ENCODE results near the gene SLC22A6.
"Not testable (repeated sequence)": the region's sequence is repeated elsewhere in the genome, so short reads cannot be mapped to it uniquely, and the experiment has no call there.

SLC22A6 gene

GRCh38 chr11:62994775-62995174 lies 10.0 kb upstream of the SLC22A6 start:
- intact Hi-C loops (cut with DNase I), result no loop called here

GRCh38 chr11:62988276-62988675 lies 3.5 kb upstream of the SLC22A6 start:
- no peak for DNase-seq
- intact Hi-C loops (cut with DNase I), result no loop called here

More at GRCh38 chr11:62994775-62995174, 10.0 kb upstream of the SLC22A6 start:
- no peak for DNase-seq

GRCh38 chr11:62985041-62985750 lies 429 bp upstream of the SLC22A6 start:
- intact Hi-C loops (cut with DNase I), result no loop called here
- no peak for DNase-seq

GRCh38 chr11:62983536-62984199 lies 1.1 kb downstream of the SLC22A6 start:
- no peak for DNase-seq

GRCh38 chr11:62981743-62982142 lies 3.0 kb downstream of the SLC22A6 start:
- intact Hi-C loops (cut with DNase I), result no loop called here
- no peak for DNase-seq

More at GRCh38 chr11:62983536-62984199, 1.1 kb downstream of the SLC22A6 start:
- intact Hi-C loops (cut with DNase I), result no loop called here

GRCh38 chr11:62980133-62980760 lies 4.5 kb downstream of the SLC22A6 start:
- DNase-seq, result no peak
- intact Hi-C loops (cut with DNase I), result no loop called here

GRCh38 chr11:62976109-62976508 lies 8.7 kb downstream of the SLC22A6 start:
- DNase-seq, result no peak

GRCh38 chr11:62974848-62975522 lies 9.8 kb downstream of the SLC22A6 start:
- intact Hi-C loops (cut with DNase I), result no loop called here
- peak in 1 of 10 donors; percentile 20 for DNase-seq

More at GRCh38 chr11:62976109-62976508, 8.7 kb downstream of the SLC22A6 start:
- intact Hi-C loops (cut with DNase I), result no loop called here

- no peak for DNase-seq
- intact Hi-C loops (cut with DNase I), result no loop called here
These were observed 19.2 kb downstream of the SLC22A6 start for GRCh38 chr11:62965574-62965973.

- no peak for DNase-seq
- intact Hi-C loops (cut with DNase I), result no loop called here
These were observed 22.4 kb downstream of the SLC22A6 start for GRCh38 chr11:62962391-62962790.

- intact Hi-C loops (cut with DNase I), result no loop called here
- DNase-seq, result no peak
These were observed 23.7 kb downstream of the SLC22A6 start for GRCh38 chr11:62961017-62961570.

- peak in 1 of 10 donors; percentile 70 for DNase-seq
- intact Hi-C loops (cut with DNase I), result no loop called here
These were observed 25.3 kb downstream of the SLC22A6 start for GRCh38 chr11:62959422-62959980.

- intact Hi-C loops (cut with DNase I), result no loop called here
- DNase-seq, result peak in 3 of 10 donors; percentile 25 to 68 (median 30)
These were observed 26.0 kb downstream of the SLC22A6 start for GRCh38 chr11:62958547-62959421.

- intact Hi-C loops (cut with DNase I), result no loop called here
- no peak for DNase-seq
These were observed 27.6 kb downstream of the SLC22A6 start for GRCh38 chr11:62957147-62957546.

- no peak for DNase-seq
- intact Hi-C loops (cut with DNase I), result no loop called here
These were observed 30.3 kb downstream of the SLC22A6 start for GRCh38 chr11:62954478-62954877.

GRCh38 chr11:62953811-62954210 lies 31.0 kb downstream of the SLC22A6 start:
- no peak for DNase-seq
- intact Hi-C loops (cut with DNase I), result no loop called here

- intact Hi-C loops (cut with DNase I), result no loop called here
- peak in 1 of 10 donors; percentile 56 for DNase-seq
These were observed 35.9 kb downstream of the SLC22A6 start for GRCh38 chr11:62948765-62949320.

GRCh38 chr11:62945538-62945937 lies 39.2 kb downstream of the SLC22A6 start:
- intact Hi-C loops (cut with DNase I); DNase-seq: not testable (repeated sequence)

- intact Hi-C loops (cut with DNase I); DNase-seq: not testable (repeated sequence)
These were observed 47.2 kb downstream of the SLC22A6 start for GRCh38 chr11:62937528-62937927.
